GM13976 (cell line): ENCODE results near the gene ANXA11.

Experiments used
- DNase-seq: peaks from one replicate; pipeline ENCODE4 v3.0.0; 2012; ENCODE audit warnings: low spot score
- CTCF ChIP-seq: IDR thresholded peaks from 2 replicates; pipeline ENCODE4 v1.5.1; 2012; ENCODE audit warnings: borderline replicate concordance, mild to moderate bottlenecking; ENCODE audit not compliant: insufficient read depth; ENCODE audit errors: extremely low read depth, missing control alignments, control extremely low read depth
- in situ Hi-C: fragments of 300-500 bp; cut with MboI; formaldehyde crosslinking; loops from one replicate; pipeline ENCODE4 v1.12.0; 2022; ENCODE audit warnings: low sequenced_read_pairs, mixed read lengths, inconsistent platforms; ENCODE audit not compliant: unreplicated experiment

Gene ANXA11

GRCh38 chr10:80131499-80131901, 73.8 kb downstream of the ANXA11 start:
- in situ Hi-C loops = no loop called here
- no peak for TF ChIP-seq CTCF

GRCh38 chr10:80126876-80127275, 78.5 kb downstream of the ANXA11 start:
- in situ Hi-C loops = no loop called here
- no peak for TF ChIP-seq CTCF
- DNase-seq = no peak

More at GRCh38 chr10:80131499-80131901, 73.8 kb downstream of the ANXA11 start:
- no peak for DNase-seq

GRCh38 chr10:80122746-80123145, 82.6 kb downstream of the ANXA11 start:
- in situ Hi-C loops = no loop called here
- DNase-seq = no peak
- TF ChIP-seq CTCF = no peak

- no peak for TF ChIP-seq CTCF
- DNase-seq = no peak
- in situ Hi-C loops = no loop called here
Measured at GRCh38 chr10:80122110-80122710, 83.1 kb downstream of the ANXA11 start.

GRCh38 chr10:80118669-80119068, 86.7 kb downstream of the ANXA11 start:
- TF ChIP-seq CTCF = no peak
- in situ Hi-C loops = no loop called here
- no peak for DNase-seq

GRCh38 chr10:80110986-80111385, 94.4 kb downstream of the ANXA11 start:
- TF ChIP-seq CTCF = no peak
- DNase-seq = no peak
- in situ Hi-C loops = no loop called here
